NCI-H526 treated with DMSO at 0.1 percent for 48 hours (cell line): ENCODE results near the gene PDE11A.
"Not testable (repeated sequence)": the region's sequence is repeated elsewhere in the genome, so short reads cannot be mapped to it uniquely, and the experiment has no call there.

ENCODE experiments used
- DNase-seq: peaks from one replicate; lab custom pipeline; 2025; lab: John Stamatoyannopoulos, UW

PDE11A gene

DNA sequence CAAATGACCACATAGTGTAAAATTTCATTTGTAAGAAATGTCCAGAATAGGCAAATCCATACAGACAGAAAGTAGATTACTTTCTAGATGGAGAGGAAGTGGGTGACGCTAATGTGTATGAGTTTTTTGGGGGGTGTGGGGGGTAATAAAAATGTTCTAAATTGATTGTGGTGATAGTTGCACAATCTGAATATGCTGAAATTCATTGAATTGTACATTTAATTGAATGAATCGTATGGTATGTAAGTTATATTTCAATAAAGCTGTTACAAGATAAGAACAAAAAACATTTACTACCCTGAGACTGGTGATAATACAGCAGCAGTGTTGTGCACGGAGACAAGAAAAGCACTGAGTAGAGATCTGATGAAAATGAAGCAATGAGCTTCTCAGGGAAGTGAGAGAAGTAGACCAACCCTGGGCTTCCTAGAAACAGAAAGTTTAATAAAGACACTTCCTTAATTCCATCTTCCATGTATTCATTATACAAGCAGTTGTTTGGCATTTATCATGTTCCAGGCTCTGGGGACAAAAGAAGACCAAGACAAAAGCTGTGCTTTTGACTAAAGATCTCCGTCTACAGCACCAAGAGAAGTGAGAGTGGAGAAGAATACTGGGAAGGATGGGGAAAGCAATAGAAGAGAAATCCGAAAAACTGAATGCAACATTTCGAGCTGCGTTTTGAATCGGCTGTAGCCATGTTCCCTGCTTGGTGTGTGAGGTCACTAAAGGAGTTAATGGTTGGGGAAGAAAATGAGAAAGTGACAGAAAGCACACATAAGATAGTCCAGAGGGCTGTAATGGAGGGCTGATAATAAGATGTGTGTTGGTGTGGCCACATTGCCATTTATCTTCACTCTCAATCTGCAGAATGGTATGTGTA lies 1.8 kb upstream of the PDE11A start:
- DNase-seq, result no peak

DNA sequence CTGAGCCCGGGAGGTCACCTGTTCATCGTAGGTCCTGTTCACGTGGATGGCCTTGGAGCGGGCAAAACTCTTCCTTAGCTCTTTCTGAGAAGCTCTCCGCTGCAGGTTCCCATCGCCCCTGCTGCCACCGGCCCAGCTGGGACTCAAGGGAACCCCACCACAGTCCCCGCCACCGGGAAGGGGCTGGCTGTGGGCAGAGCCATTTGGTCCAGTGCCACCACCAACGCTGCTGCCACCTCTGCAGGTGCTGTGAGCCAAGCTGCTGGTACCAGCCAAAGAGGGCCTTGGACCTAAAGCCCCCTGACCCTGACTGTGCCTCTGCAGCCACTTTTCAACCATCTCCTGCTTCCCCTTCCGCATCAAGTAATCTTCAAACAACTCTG lies 586 bp downstream of the PDE11A start:
- no peak for DNase-seq

DNA sequence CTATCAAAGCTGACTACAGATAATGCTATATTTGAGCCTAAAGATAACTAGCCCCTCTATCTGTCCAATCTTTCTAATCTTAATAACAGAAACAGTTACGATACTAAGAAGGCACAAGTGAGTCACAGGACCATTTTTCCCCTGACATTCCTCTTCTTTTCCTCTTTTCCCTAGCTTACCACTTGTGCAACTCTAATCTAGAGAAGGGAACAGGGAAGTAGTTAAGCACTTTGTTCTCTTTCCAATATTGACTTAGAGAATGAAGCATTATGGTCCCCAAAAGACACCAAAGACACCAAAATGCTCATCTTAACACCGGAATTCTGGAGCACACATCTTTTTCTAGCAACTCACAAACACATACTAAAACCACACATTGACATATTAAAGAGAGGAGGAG lies 1.8 kb downstream of the PDE11A start:
- DNase-seq, result no peak

DNA sequence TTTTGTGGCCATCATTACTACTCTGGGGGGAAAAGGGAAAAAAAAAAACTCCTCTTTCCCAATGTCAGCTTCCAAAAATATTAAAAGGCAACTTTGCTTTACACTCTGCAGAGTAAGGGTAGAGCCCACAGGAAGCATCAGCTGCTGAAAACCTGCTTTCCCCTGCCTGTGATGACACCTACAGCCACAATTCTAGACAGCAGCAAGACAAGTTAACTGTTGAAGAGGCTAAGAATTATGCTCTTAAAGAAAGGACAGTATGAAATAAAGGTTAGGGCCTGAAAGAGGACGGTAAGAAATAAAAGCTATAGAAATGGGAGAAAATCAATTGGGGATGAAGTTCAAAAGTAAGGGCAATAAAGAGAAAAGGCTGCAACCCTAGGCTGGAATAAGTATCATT lies 3.0 kb downstream of the PDE11A start:
- no peak for DNase-seq

DNA sequence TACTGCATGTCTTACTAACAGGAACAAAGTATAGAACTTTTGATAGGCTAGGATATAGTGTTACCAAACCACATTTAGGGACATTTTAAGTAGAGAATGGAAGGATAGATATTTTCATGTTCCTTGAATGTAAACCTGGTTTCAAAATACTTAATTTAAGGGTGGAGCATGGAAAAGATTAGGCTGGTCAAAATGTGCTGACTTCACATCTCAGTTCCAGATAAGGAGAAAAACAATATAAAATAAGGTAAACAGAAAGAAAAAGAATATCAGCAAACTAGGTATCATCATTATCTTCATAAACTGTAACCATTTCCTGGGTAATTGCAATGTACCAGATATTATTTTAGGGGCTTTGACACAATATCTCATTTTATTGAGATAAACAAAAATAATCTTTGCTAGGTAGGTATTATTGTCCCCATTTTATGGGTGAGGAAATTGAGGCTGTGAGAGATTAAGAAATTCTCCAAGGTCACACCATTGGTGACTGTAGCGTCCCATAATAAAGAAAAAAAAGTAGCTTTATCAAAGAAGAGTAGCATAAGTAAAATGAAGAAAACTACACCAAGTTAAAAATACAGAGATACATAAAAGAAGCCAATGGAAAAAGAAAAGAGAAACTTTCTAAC lies 3.6 kb downstream of the PDE11A start:
- DNase-seq, result no peak

DNA sequence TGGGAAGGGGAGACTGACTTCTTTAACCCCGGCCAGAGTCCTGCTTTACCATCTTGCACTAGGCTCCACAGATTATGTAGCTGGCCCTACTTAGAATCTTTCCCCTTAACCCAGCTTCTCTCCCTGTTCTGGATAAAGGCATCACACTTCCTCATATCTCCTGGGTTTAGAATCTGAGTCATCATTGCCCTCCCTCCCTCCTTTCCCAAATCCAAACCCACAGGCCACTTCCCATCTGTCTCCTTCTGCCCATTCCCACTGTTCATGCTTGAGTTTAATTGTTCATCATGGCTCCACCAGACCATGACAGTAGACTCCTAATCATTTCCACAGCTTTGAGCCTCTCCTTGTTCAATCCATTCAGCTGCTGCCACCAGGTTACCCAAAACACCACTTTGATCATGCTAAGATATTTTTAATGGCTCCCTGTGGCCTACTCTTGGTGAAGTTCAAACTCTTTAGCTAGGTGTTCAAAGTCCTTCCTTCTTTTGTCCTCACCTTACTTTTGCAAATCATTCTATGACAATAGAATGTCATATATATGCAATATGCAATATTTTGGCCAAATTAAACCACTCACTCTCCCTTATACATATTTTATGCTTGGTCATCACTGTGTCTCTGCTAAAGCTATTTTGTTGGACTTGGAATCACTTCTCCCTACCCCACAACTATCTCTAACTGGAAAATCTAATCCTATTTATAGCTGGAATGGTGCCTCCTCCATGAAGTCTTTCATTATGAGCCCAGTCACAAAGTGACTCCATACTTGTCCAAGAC lies 5.5 kb downstream of the PDE11A start:
- no peak for DNase-seq

DNA sequence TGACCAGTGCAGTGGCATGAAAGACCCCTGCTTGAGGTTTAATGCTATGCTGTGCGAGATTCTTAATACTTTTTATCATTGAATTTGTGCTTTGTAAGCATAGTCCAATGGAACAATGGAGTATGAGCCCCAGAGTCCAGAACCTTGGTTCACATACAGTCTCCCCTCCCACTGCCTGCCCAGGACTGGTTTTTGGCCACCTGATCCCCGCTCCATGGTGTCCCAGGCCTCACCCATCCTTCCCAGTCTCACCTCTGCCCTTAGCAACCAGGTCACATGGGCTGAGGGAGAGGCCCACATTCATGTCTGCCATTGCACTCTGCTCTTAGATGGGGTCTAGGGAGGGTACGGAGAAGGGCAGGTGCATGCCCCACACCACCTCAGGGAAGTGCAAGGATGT lies 6.3 kb downstream of the PDE11A start:
- DNase-seq, result no peak

DNA sequence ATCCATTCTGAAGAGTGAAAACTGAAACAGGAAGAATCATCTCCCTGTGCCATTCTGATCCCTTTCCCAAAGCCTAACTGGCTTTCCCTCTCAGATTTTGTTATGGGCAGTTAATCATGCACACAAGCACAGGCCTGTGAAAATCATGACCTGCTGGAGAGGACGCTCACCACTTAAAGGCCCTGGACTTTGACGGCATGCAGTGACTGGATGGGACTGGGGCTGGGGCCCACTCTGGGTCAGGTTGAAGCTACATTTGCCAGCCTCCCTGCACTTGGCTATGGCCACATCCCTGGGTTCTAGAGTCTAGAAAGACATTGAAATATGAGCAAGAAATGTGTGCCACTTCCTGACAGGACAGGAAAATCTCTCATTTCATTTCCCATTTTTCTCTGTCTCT lies 12.9 kb downstream of the PDE11A start:
- DNase-seq, result no peak

DNA sequence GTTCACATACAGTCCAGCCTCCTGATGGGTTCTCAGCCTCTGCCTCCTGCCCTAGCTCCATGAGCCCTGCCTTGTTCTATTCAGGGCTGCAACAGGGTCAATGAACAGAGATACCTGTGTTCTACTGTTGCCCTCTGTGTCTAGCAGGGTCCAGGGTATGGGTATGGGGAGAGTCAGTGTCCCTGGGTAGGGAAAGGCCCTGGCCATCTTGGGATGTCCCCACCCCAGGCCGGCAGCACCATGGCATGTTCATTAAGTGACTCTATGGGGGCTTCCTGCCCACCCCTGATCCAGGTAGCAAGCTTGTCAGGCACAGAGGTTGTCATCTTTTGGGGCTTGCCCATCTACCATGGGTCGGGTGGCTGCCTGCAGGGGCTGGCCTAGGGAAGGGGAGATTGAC lies 13.5 kb downstream of the PDE11A start:
- DNase-seq, result no peak

DNA sequence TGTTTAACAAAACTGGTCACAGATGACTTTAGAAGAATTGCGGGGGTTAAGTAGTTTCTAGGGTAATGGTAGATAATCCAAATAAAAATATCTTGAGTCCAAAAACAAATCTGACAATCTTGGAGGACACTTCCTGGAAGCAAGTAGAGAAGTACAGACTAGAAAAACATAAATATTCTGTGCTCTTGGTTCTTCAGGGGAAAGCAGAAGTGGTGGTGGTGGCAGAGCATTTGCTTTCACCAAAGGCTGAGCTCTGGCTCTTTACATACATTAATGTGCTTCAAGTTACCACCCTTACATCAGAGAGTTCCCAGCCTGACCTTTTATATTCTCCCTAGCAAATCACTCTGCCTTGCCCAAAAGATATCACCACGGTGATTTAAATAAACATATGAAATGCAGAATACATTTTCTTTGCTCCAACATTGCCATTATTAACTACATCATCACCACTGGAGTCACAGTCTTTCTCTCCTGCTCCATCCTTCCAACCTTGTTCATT lies 15.3 kb downstream of the PDE11A start:
- no peak for DNase-seq

DNA sequence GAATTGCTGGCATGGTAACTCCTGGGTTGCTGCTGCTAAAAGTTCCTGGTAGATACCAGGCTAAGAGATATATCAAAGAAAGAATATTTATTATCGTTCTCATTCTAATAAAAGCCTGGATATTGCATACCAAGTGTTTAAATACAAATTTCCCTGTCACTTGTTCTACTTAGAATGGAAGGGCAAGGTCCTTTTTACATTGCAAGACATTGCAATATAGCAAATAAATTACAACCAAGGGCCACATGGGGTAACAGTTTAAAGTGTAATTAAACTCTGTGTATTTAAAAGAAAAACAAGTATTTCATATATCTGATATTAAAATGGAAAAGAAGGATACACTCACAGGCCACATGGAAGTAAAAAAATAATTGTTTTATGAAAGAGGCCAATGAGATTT lies 16.2 kb downstream of the PDE11A start:
- no peak for DNase-seq

DNA sequence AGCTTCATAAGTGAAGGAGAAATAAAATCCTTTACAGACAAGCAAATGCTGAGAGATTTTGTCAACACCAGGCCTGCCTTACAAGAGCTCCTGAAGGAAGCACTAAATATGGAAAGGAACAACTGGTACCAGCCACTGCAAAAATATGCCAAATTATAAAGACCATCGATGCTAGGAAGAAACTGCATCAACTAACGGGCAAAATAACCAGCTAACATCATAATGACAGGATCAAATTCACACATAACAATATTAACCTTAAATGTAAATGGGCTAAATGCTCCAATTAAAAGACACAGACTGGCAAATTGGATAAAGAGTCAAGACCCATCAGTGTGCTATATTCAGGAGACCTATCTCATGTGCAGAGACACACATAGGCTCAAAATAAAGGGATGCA lies 21.3 kb downstream of the PDE11A start:
- not testable (repeated sequence) for DNase-seq

DNA sequence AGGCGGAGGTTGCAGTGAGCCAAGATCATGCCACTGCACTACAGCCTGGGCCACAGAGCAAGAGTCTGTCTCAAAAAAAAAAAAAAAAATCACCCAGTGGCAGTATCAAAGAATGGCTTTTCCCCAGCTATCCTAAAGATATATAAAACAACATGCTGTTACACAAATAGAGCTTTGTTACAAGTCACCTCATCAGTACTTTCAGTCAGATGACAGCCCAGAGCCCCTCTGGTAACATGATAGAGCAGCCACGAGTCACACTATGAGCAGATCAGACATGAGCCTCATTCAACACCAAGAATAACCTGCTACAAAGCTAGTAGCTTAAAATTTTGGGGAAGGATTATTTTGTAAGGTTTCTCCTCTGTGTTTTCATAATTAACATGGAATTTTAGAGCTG lies 25.2 kb downstream of the PDE11A start:
- DNase-seq, result no peak

DNA sequence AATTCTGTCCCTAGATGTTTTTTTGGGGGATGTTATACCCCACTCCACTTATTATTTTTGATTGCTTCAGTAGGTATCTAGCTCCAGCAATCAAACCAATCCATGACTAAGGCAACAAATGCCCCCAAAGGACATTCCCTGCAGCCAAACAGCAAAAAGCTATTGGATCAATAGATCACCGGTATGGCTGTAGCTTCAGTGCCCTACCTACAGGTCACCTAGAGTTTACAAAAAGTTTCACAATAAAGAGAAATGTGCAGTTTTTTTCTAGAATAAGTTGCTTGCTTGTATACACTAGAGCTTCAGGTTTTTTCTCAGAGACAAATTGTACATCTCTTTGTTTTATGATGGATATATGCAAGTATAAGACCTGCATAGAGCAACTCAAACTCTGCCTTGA lies 27.7 kb downstream of the PDE11A start:
- no peak for DNase-seq

DNA sequence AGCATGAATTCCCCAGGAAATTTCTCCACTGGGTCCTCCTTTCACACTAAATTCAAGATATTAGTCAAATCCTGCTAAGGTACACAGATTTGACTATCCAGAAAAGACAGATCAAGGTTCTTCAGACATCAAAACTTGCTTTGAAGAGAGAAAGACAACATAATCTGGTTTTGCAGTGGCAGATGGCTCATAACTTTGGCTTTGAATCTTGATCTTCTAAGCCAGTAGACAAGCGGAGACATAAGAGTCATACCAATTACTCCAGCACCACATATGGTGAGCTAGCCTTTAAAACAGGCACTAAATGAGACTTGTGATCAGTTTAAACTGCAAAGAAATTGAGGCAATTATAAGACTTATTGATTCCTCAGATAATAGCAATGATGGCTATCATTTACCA lies 29.3 kb downstream of the PDE11A start:
- no peak for DNase-seq

DNA sequence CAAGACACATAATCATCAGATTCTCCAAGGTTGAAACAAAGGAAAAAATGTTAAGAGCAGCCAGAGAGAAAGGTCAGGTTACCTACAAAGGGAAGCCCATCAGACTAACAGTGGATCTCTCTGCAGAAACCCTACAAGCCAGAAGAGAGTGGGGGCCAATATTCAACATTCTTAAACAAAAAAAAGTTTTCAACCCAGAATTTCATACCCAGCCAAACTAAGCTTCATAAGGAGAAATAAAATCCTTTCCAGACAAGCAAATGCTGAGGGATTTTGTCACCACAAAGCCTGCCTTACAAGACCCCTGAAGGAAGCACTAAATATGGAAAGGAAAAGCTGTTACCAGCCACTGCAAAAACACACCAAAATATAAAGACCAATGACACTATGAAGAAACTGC lies 39.0 kb downstream of the PDE11A start:
- DNase-seq, result not testable (repeated sequence)

DNA sequence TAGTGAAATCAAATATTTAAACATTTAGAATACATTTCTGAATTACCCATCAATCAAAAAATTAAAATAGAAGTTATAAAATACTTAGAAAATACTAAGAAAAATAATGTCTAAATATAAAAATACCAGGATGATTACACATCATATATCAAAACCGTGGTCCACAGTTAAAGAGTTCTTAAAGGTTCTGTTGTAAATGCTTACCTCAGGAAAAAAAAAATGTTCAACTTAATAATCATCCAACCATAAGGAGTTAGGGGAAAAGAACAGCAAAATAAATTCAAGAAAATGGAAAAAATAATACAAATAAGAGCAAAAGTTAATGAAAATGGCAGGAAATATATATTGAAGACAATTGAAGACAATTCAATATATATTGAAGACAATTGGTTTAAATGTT lies 43.2 kb downstream of the PDE11A start:
- DNase-seq, result no peak

DNA sequence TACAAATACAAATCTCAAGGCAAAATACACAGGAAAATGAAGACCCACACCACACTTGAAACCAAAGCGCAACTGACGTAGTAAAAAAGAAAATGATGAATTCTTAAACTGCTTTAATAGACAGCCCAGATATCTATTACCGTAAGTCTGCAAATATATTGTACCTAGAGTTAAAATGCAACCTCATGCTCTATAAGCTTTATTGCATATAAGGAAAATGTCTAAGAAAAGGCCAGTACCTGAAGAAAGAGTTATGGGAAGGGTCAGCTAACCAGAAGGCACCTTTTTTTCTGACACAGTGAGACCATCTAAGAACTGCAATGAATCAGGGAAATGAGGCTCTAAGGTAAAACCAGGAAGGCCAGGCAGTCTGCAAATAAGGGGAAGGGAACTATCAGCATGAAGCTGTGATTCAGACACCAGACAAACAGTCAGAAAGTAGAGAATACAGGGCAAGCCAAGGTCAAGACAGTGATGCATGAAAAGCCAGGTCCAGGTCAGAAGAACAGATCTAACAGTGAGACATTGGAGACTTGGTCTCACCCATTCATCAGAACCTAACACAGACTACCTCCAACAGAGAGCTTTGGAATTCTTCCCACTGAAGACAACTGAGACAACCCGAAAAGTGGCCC lies 46.9 kb downstream of the PDE11A start:
- DNase-seq, result no peak

DNA sequence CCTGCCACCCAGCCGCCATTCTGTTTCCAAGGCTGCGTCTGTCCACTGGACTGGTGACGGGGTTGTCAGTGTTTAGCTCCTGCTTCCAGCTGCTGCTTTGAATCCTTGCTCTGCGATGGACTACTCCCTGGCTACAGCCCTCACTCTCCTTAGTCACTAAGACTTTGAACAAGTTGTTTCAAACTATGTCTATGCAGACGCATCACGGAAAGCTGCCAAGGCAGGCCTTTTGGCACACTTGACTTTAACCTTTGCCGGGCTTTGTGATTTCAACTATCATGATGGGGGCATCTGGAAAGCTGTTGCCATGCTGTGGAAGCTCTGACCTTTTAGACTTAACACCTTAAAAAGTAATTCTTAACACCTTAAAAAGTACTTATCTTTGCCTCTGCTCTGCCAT lies 54.4 kb downstream of the PDE11A start:
- no peak for DNase-seq

DNA sequence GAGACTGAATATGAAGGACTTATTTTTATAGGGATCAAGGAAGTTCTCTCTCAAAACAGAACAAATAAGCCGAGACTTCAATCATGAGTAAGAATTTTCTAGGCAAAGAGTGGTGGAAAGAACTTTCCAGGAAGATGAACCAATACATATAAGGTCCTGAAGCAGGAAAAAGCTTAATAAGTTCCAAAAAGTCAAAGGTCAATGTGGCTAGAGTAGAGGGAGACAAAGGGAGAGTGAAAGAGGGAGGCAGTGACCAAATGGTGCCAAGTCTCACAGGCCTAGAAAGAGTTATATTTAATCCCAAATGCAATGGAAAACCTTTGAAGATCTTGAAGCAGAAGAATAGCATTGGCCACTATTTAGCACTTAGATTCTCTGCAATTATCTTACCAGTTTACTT lies 56.0 kb downstream of the PDE11A start:
- no peak for DNase-seq

DNA sequence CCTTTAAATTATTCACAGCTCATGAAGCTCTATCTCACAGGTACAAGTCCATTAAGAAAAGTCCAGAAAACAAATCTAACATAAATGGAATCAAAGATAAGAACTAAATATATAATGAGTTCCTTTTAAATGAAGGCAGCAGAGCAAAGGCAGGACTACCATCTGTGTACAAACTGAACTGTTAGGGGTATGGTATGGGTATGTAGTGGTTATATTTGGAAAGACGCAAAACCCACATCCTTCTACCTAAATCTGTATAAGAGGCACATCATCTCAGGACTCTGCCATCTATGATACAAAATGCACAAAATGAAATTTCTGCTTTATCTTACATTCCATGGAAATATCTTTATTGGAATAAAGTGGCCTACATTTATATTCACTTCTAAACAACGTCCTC lies 59.9 kb downstream of the PDE11A start:
- DNase-seq, result no peak

DNA sequence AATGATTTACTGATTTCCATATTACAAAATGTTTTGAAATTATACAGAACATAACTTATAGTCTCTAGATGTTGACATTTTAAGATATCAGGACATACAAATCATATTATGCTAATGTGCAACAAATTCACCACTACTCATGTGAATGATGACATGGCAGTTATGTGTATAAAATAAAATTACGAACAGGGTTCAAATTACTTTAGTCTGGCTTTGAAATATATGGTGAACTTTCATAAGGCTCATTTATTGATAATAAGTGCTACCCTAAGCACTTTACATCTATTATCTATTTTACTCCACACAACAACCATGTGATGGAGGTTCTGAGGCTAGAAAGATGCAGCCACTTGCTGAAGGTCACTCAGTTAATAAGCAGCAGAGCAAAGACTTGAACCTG lies 62.8 kb downstream of the PDE11A start:
- DNase-seq, result no peak
